Measurements from ENCODE around the gene METTL2B. TPM values are rescaled to one million over a fixed set of nuclear protein-coding genes. Genes with fewer than 3 reads are reported as not detected.
"Not testable (repeated sequence)": the region's sequence is repeated elsewhere in the genome, so short reads cannot be mapped to it uniquely, and the experiment has no call there.

The METTL2B gene
- total and polyA plus RNA-seq, 2 of the 13 experiments (the other 11 are each of a cell fraction or from before 2014, with no cell fraction given) = 15.5 to 33.1 TPM

DNA sequence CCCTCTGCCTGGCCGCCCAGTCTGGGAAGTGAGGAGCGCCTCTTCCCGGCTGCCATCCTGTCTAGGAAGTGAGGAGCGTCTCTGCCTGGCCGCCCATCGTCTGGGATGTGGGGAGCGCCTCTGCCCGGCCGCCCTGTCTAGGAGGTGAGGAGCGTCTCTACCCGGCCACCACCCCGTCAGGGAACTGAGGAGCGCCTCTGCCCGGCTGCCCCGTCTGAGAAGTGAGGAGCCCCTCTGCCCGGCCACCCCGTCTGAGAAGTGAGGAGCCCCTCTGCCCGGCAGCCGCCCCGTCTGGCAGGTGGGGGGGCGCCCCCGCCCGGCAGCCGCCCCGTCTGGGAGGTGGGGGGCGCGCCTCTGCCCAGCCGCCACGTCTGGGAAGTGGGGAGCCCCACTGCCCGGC, 13.2 kb upstream of the METTL2B start:
- H3K4me3 ChIP-seq (replicated peaks in 1 of 3; ENCODE audit: insufficient read depth in 1 of 3, low read depth in 2 of 3, low read length in 3 of 3); H3K36me3 ChIP-seq (replicated peaks in 1 of 2; ENCODE audit: control insufficient read depth in 1 of 2, insufficient read depth in 2 of 2, low read length in 2 of 2); BruUV-seq (replicated peaks); DNase-seq (ENCODE audit: low spot score); ATAC-seq; H3K9me3 ChIP-seq (ENCODE audit: low read length); in situ Hi-C loops (cut with HindIII; ENCODE audit: extremely low pct_ligation_motif_present, low pct_unique_long_range_greater_than_20kb); H2AFZ ChIP-seq (ENCODE audit: low read length); H4K20me1 ChIP-seq (ENCODE audit: insufficient read depth, low read length); H3K9ac ChIP-seq (ENCODE audit: insufficient read depth, low read depth, low read length); H3K4me2 ChIP-seq (ENCODE audit: low read depth, low read length); POLR2A ChIA-PET; H3K27me3 ChIP-seq (ENCODE audit: control insufficient read depth in 1 of 2, insufficient read depth in 2 of 2, low read length in 2 of 2); H3K79me2 ChIP-seq (ENCODE audit: insufficient read depth, low read length); FAIRE-seq; H3K27ac ChIP-seq (ENCODE audit: extremely low read length, insufficient read depth, low read length); intact Hi-C loops (cut with micrococcal nuclease; ENCODE audit: unreplicated experiment): not testable (repeated sequence)
- 95% methylated on average over 12 of the region's 30 CpGs for WGBS (ENCODE audit: low lambda C conversion rate)
- TF ChIP-seq HDAC1 (CRISPR knock-in tag; IDR thresholded peaks at IDR 0.05) (0 out of 2 replicates have a peak, but pooled peaks have one; percentile 5), TBX2 (CRISPR knock-in tag; IDR thresholded peaks at IDR 0.05; ENCODE audit: borderline replicate concordance) (0 out of 2 replicates have a peak, but pooled peaks have one; percentile 20), ZMYM4 (CRISPR knock-in tag; IDR thresholded peaks at IDR 0.05) (0 out of 2 replicates have a peak, but pooled peaks have one; percentile 9)
- CTCF ChIA-PET (ENCODE audit: low intra/inter-chr PET ratio, low total read pairs) = interaction anchor here (6.8 kb wide), 1 partner anchor 35 kb away, joined by 140 read pairs; no protein-coding TSS in a partner anchor
- H3K4me1 ChIP-seq (ENCODE audit: insufficient read depth, low read length) = peaks cover 22% of the 10 kb centered on the region

DNA sequence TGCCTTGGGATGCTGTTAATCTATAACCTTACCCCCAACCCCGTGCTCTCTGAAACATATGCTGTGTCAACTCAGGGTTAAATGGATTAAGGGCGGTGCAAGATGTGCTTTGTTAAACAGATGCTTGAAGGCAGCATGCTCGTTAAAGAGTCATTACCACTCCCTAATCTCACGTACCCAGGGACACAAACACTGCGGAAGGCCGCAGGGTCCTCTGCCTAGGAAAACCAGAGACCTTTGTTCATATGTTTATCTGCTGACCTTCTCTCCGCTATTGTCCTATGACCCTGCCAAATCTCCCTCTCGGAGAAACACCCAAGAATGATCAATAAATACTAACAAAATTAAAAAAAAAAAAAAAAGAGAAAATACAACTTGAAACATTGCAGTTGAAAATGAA, 12.6 kb upstream of the METTL2B start:
- H4K20me1 ChIP-seq (ENCODE audit: insufficient read depth, low read length); intact Hi-C loops (cut with micrococcal nuclease; ENCODE audit: unreplicated experiment); H3K9me3 ChIP-seq (ENCODE audit: low read length); H3K9ac ChIP-seq (ENCODE audit: insufficient read depth, low read depth, low read length); H3K4me2 ChIP-seq (ENCODE audit: low read depth, low read length); H3K27me3 ChIP-seq (ENCODE audit: control insufficient read depth in 1 of 2, insufficient read depth in 2 of 2, low read length in 2 of 2); H3K36me3 ChIP-seq (replicated peaks in 1 of 2; ENCODE audit: control insufficient read depth in 1 of 2, insufficient read depth in 2 of 2, low read length in 2 of 2); H3K27ac ChIP-seq (ENCODE audit: extremely low read length, insufficient read depth, low read length); H3K4me3 ChIP-seq (replicated peaks in 1 of 3; ENCODE audit: insufficient read depth in 1 of 3, low read depth in 2 of 3, low read length in 3 of 3); FAIRE-seq; H2AFZ ChIP-seq (ENCODE audit: low read length); in situ Hi-C loops (cut with HindIII; ENCODE audit: extremely low pct_ligation_motif_present, low pct_unique_long_range_greater_than_20kb); H3K79me2 ChIP-seq (ENCODE audit: insufficient read depth, low read length); BruUV-seq (replicated peaks); ATAC-seq; DNase-seq (ENCODE audit: low spot score); POLR2A ChIA-PET; CTCF ChIA-PET (ENCODE audit: low intra/inter-chr PET ratio, low total read pairs); TF ChIP-seq FOXP1 (IDR thresholded peaks at IDR 0.05); NR2F6 (CRISPR knock-in tag; IDR thresholded peaks at IDR 0.05): not testable (repeated sequence)
- 2% methylated on average over 7 of the region's 8 CpGs for WGBS (ENCODE audit: low lambda C conversion rate)
- peaks cover 16% of the 10 kb centered on the region for H3K4me1 ChIP-seq (ENCODE audit: insufficient read depth, low read length)
- peak; percentile 95 for TF ChIP-seq SP5 (CRISPR knock-in tag; IDR thresholded peaks at IDR 0.05; ENCODE audit: borderline replicate concordance, low read depth)
- TF ChIP-seq, protein P1, sequence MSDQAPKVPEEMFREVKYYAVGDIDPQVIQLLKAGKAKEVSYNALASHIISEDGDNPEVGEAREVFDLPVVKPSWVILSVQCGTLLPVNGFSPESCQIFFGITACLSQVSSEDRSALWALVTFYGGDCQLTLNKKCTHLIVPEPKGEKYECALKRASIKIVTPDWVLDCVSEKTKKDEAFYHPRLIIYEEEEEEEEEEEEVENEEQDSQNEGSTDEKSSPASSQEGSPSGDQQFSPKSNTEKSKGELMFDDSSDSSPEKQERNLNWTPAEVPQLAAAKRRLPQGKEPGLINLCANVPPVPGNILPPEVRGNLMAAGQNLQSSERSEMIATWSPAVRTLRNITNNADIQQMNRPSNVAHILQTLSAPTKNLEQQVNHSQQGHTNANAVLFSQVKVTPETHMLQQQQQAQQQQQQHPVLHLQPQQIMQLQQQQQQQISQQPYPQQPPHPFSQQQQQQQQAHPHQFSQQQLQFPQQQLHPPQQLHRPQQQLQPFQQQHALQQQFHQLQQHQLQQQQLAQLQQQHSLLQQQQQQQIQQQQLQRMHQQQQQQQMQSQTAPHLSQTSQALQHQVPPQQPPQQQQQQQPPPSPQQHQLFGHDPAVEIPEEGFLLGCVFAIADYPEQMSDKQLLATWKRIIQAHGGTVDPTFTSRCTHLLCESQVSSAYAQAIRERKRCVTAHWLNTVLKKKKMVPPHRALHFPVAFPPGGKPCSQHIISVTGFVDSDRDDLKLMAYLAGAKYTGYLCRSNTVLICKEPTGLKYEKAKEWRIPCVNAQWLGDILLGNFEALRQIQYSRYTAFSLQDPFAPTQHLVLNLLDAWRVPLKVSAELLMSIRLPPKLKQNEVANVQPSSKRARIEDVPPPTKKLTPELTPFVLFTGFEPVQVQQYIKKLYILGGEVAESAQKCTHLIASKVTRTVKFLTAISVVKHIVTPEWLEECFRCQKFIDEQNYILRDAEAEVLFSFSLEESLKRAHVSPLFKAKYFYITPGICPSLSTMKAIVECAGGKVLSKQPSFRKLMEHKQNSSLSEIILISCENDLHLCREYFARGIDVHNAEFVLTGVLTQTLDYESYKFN (CRISPR knock-in tag; conservative IDR thresholded peaks at IDR 0.05) = peak; percentile 63
- TF ChIP-seq ZNF317 (CRISPR knock-in tag; IDR thresholded peaks at IDR 0.05) = peak; percentile 39; the same call in 1 of the 2 replicates
- peak; percentile 84 for TF ChIP-seq PITX1 (CRISPR knock-in tag; IDR thresholded peaks at IDR 0.05)
- TF ChIP-seq SOX5 (CRISPR knock-in tag; IDR thresholded peaks at IDR 0.05; ENCODE audit: borderline replicate concordance) = peak; percentile 83
- TF ChIP-seq TARDBP (CRISPR knock-in tag; IDR thresholded peaks at IDR 0.05) = 0 out of 2 replicates have a peak, but pooled peaks have one; percentile 48
- TF ChIP-seq TBX2 (CRISPR knock-in tag; IDR thresholded peaks at IDR 0.05; ENCODE audit: borderline replicate concordance) = peak; percentile 70
- peak; percentile 78 for TF ChIP-seq FOXP1 (CRISPR knock-in tag; IDR thresholded peaks at IDR 0.05)
- TF ChIP-seq BCL6 (CRISPR knock-in tag; IDR thresholded peaks at IDR 0.05) = peak; percentile 85
- TF ChIP-seq NR2F6 (IDR thresholded peaks at IDR 0.05) = peak; percentile 38
